Measurements from ENCODE around the gene ADPRHL1. TPM values are rescaled to one million over a fixed set of nuclear protein-coding genes. Genes with fewer than 3 reads are reported as not detected.
"Not testable (repeated sequence)": the region's sequence is repeated elsewhere in the genome, so short reads cannot be mapped to it uniquely, and the experiment has no call there.

The ADPRHL1 gene
- total RNA-seq, 1 experiment from 2014 or later = 4.9 TPM

DNA sequence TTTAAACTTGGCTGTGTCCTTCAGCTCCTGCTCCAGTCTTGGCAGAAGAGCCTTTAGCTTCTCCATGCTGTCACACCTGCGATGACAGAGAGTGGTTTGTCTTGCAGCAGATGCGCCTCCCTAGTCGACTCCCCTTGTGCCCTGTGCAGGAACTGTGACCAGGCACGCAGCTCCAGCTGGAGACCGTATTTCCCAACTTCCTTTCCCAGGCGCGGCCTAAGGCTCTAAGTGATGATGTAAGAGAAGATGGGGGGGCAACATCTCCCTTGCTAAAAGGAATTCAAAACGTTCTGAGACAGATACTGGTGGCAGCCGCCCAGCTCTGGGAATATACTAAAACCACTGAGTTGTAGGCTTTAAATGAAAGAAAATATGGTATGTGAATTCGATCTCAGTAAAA, 20.9 kb upstream of the ADPRHL1 start:
- H3K27ac Mint-ChIP-seq (ENCODE audit: unreplicated experiment) = no peak overlapping the region
- no peak overlapping the region for H3K4me3 Mint-ChIP-seq (ENCODE audit: unreplicated experiment)
- BruUV-seq (replicated peaks) = no TSS peak
- Histone ChIP-seq H3K4me3 (ENCODE audit: low read depth, low read length) (no peak overlapping the region), H3K27me3 (replicated peaks; ENCODE audit: control insufficient read depth, insufficient read depth, low read length) (no peaks in the 10 kb centered on the region), H3K9me3 (no peaks in the 10 kb centered on the region), H3K36me3 (ENCODE audit: control insufficient read depth, insufficient read depth, low read length) (peaks cover 5% of the 10 kb centered on the region; the same call in 1 of the 2 replicates), H3K4me1 (no peaks in the 10 kb centered on the region)
- CTCF ChIA-PET = no interaction called here
- no peak for TF ChIP-seq CTCF (IDR thresholded peaks at IDR 0.05; ENCODE audit: insufficient read depth in 1 of 2, low read depth in 1 of 2, low read length in 1 of 2, severe bottlenecking in 1 of 2, unreplicated experiment in 1 of 2)
- H3K36me3 Mint-ChIP-seq (ENCODE audit: insufficient read depth, unreplicated experiment) = peaks cover 57% of the 10 kb centered on the region
- no peak for DNase-seq
- peaks cover 6% of the 10 kb centered on the region for H3K4me1 Mint-ChIP-seq (ENCODE audit: low read depth, unreplicated experiment)
- H3K27me3 Mint-ChIP-seq (ENCODE audit: insufficient read depth, unreplicated experiment) = no peaks in the 10 kb centered on the region
- no peaks in the 10 kb centered on the region for H3K9me3 Mint-ChIP-seq (ENCODE audit: unreplicated experiment)
- intact Hi-C loops (cut with micrococcal nuclease; ENCODE audit: unreplicated experiment) = no loop called here
- POLR2A ChIA-PET = no interaction called here

GRCh38 chr13:113472355-113473025, 19.2 kb upstream of the ADPRHL1 start:
- ChIA-PET CTCF (no interaction called here), POLR2A (no interaction called here)
- TF ChIP-seq CTCF (IDR thresholded peaks at IDR 0.05; ENCODE audit: insufficient read depth in 1 of 2, low read depth in 1 of 2, low read length in 1 of 2, severe bottlenecking in 1 of 2, unreplicated experiment in 1 of 2) = no peak
- intact Hi-C loops (cut with micrococcal nuclease; ENCODE audit: unreplicated experiment) = no loop called here
- no TSS peak for BruUV-seq (replicated peaks)
- peak overlapping the region; percentile 12 for H3K27ac Mint-ChIP-seq (ENCODE audit: unreplicated experiment)
- H3K9me3 Mint-ChIP-seq (ENCODE audit: unreplicated experiment) = no peaks in the 10 kb centered on the region
- no peaks in the 10 kb centered on the region for H3K4me1 ChIP-seq
- H3K27me3 Mint-ChIP-seq (ENCODE audit: insufficient read depth, unreplicated experiment) = no peaks in the 10 kb centered on the region
- H3K4me1 Mint-ChIP-seq (ENCODE audit: low read depth, unreplicated experiment) = peaks cover 8% of the 10 kb centered on the region
- DNase-seq = no peak
- peaks cover 57% of the 10 kb centered on the region for H3K36me3 Mint-ChIP-seq (ENCODE audit: insufficient read depth, unreplicated experiment)
- peaks cover 6% of the 10 kb centered on the region; the same call in 1 of the 2 replicates for H3K36me3 ChIP-seq (ENCODE audit: control insufficient read depth, insufficient read depth, low read length)
- H3K27me3 ChIP-seq (replicated peaks; ENCODE audit: control insufficient read depth, insufficient read depth, low read length) = no peaks in the 10 kb centered on the region
- H3K9me3 ChIP-seq = no peaks in the 10 kb centered on the region
- H3K4me3 ChIP-seq (ENCODE audit: low read depth, low read length) = no peak overlapping the region
- no peak overlapping the region for H3K4me3 Mint-ChIP-seq (ENCODE audit: unreplicated experiment)

DNA sequence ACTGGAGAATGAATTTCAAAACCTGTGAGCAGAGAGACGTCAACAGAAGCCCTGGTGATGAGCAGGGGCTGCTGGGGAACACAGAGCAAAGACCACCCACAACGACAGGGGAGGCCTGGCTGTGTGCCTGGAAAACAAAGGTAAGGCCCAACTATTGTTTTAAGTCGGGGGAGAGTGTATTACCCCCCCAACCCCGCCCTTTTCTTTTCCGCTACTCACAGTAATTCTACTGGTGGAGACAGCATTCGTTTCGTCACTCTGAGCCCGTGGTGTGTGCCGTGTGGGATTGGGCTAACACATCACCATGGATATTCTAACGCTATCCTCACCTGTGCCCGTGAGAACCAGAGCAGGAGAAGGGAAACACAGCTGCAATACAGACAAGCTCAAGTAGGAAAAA, 18.6 kb upstream of the ADPRHL1 start:
- Histone ChIP-seq H3K9me3 (no peaks in the 10 kb centered on the region), H3K27me3 (replicated peaks; ENCODE audit: control insufficient read depth, insufficient read depth, low read length) (no peaks in the 10 kb centered on the region), H3K4me1 (no peaks in the 10 kb centered on the region), H3K36me3 (ENCODE audit: control insufficient read depth, insufficient read depth, low read length) (peaks cover 6% of the 10 kb centered on the region; the same call in 1 of the 2 replicates), H3K4me3 (ENCODE audit: low read depth, low read length) (no peak overlapping the region)
- DNase-seq = no peak
- Mint-ChIP-seq H3K27ac (ENCODE audit: unreplicated experiment) (no peak overlapping the region), H3K36me3 (ENCODE audit: insufficient read depth, unreplicated experiment) (peaks cover 58% of the 10 kb centered on the region), H3K27me3 (ENCODE audit: insufficient read depth, unreplicated experiment) (no peaks in the 10 kb centered on the region), H3K9me3 (ENCODE audit: unreplicated experiment) (no peaks in the 10 kb centered on the region), H3K4me1 (ENCODE audit: low read depth, unreplicated experiment) (peaks cover 8% of the 10 kb centered on the region), H3K4me3 (ENCODE audit: unreplicated experiment) (no peak overlapping the region)
- CTCF ChIA-PET = no interaction called here
- TF ChIP-seq CTCF (IDR thresholded peaks at IDR 0.05; ENCODE audit: insufficient read depth in 1 of 2, low read depth in 1 of 2, low read length in 1 of 2, severe bottlenecking in 1 of 2, unreplicated experiment in 1 of 2) = no peak
- POLR2A ChIA-PET = no interaction called here
- BruUV-seq (replicated peaks) = no TSS peak
- intact Hi-C loops (cut with micrococcal nuclease; ENCODE audit: unreplicated experiment) = no loop called here

DNA sequence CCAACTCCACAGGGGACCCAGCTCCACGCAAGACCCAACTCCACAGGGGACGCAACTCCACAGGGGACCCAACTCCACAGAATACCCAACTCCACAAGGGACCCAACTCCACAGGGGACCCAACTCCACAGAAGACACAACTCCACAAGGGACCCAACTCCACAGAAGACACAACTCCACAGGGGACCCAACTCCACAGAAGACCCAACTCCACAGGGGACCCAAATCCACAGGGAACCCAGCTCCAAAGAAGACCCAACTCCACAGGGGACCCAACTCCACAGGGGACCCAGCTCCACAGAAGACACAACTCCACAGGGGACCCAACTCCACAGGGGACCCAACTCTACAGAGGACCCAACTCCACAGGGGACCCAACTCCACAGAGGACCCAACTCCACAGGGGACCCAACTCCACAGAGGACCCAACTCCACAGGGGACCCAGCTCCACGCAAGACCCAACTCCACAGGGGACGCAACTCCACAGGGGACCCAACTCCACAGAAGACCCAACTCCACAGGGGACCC, 17.4 kb upstream of the ADPRHL1 start:
- H3K27me3 Mint-ChIP-seq (ENCODE audit: insufficient read depth, unreplicated experiment); H3K36me3 ChIP-seq (ENCODE audit: control insufficient read depth, insufficient read depth, low read length); H3K4me1 Mint-ChIP-seq (ENCODE audit: low read depth, unreplicated experiment); H3K9me3 Mint-ChIP-seq (ENCODE audit: unreplicated experiment); POLR2A ChIA-PET; intact Hi-C loops (cut with micrococcal nuclease; ENCODE audit: unreplicated experiment); H3K9me3 ChIP-seq; H3K4me3 Mint-ChIP-seq (ENCODE audit: unreplicated experiment); DNase-seq; H3K4me3 ChIP-seq (ENCODE audit: low read depth, low read length); CTCF ChIA-PET; H3K27ac Mint-ChIP-seq (ENCODE audit: unreplicated experiment); BruUV-seq (replicated peaks); H3K4me1 ChIP-seq; H3K27me3 ChIP-seq (replicated peaks; ENCODE audit: control insufficient read depth, insufficient read depth, low read length): not testable (repeated sequence)
- peaks cover 55% of the 10 kb centered on the region for H3K36me3 Mint-ChIP-seq (ENCODE audit: insufficient read depth, unreplicated experiment)
